H9 (cell line): ENCODE results near the gene HTR2A. TPM values are rescaled to one million over a fixed set of nuclear protein-coding genes. Genes with fewer than 3 reads are reported as not detected.

Experiments used
- DNase-seq: peaks from one replicate; pipeline ENCODE4 v3.0.0-alpha.2; 2017
- H2AFZ ChIP-seq: one replicate; pipeline ENCODE4 v1.6.1; 2013; ENCODE audit warnings: mild to moderate bottlenecking, low read length, control low read depth, moderate library complexity
- H2AK5ac ChIP-seq: 2 replicates; pipeline ENCODE4 v1.6.1; 2013; ENCODE audit warnings: low read length, control low read depth, mixed read lengths; ENCODE audit not compliant: insufficient read length
- H2BK120ac ChIP-seq: one replicate; pipeline ENCODE4 v1.6.1; 2013; ENCODE audit warnings: low read depth, mild to moderate bottlenecking, low read length, control low read depth, inconsistent platforms; ENCODE audit not compliant: poor library complexity, severe bottlenecking
- H2BK12ac ChIP-seq: 2 replicates; pipeline ENCODE4 v1.6.1; 2013; ENCODE audit warnings: low read length, control low read depth, mixed read lengths, low read depth; ENCODE audit not compliant: insufficient read length
- H2BK15ac ChIP-seq: 2 replicates; pipeline ENCODE4 v1.6.1; 2013; ENCODE audit warnings: low read depth, low read length, control low read depth
- H2BK20ac ChIP-seq: one replicate; pipeline ENCODE4 v1.6.1; 2013; ENCODE audit warnings: low read depth, mild to moderate bottlenecking, low read length, control low read depth, inconsistent platforms; ENCODE audit not compliant: poor library complexity, severe bottlenecking
- H2BK5ac ChIP-seq: 2 replicates; pipeline ENCODE4 v1.6.1; 2013; ENCODE audit warnings: low read length, control low read depth, mixed read lengths; ENCODE audit not compliant: insufficient read length
- H3K14ac ChIP-seq: 2 replicates; pipeline ENCODE4 v1.6.1; 2013; ENCODE audit warnings: low read length, control low read depth; ENCODE audit not compliant: insufficient read depth
- H3K18ac ChIP-seq: 2 replicates; pipeline ENCODE4 v1.6.1; 2013; ENCODE audit warnings: low read depth, mild to moderate bottlenecking, mixed read lengths, low read length, control low read depth; ENCODE audit not compliant: insufficient read length
- H3K23ac ChIP-seq: 2 replicates; pipeline ENCODE4 v1.6.1; 2013; ENCODE audit warnings: low read length, control low read depth, mixed read lengths, low read depth; ENCODE audit not compliant: insufficient read length
- H3K23me2 ChIP-seq: 2 replicates; pipeline ENCODE4 v1.6.1; 2013; ENCODE audit warnings: low read depth, mild to moderate bottlenecking, mixed read lengths, low read length, control low read depth; ENCODE audit not compliant: insufficient read length, poor library complexity, severe bottlenecking
- H3K27ac ChIP-seq: 2 replicates; pipeline ENCODE4 v1.5.1; 2013; ENCODE audit warnings: low read length, control low read depth, mixed read lengths, low read depth; ENCODE audit not compliant: insufficient read length
- H3K27me3 ChIP-seq: 2 replicates; pipeline ENCODE4 v1.6.1; 2013; ENCODE audit warnings: low read length, control low read depth, inconsistent platforms; ENCODE audit not compliant: insufficient read depth
- H3K4ac ChIP-seq: 2 replicates; pipeline ENCODE4 v1.6.1; 2013; ENCODE audit warnings: low read depth, mild to moderate bottlenecking, control low read depth, inconsistent platforms, low read length, moderate library complexity
- H3K4me1 ChIP-seq: 2 replicates; pipeline ENCODE4 v1.6.1; 2013; ENCODE audit warnings: low read length, control low read depth, inconsistent platforms; ENCODE audit not compliant: insufficient read depth
- H3K4me2 ChIP-seq: 2 replicates; pipeline ENCODE4 v1.6.1; 2013; ENCODE audit warnings: low read length, control low read depth, mixed read lengths; ENCODE audit not compliant: insufficient read length, insufficient read depth
- H3K56ac ChIP-seq: 2 replicates; pipeline ENCODE4 v1.6.1; 2013; ENCODE audit warnings: low read depth, mild to moderate bottlenecking, mixed read lengths, low read length, control low read depth; ENCODE audit not compliant: insufficient read length
- H3K79me1 ChIP-seq: 2 replicates; pipeline ENCODE4 v1.6.1; 2013; ENCODE audit warnings: low read depth, mild to moderate bottlenecking, moderate library complexity, low read length, control low read depth, inconsistent platforms; ENCODE audit not compliant: insufficient read depth, poor library complexity, severe bottlenecking
- H3K79me2 ChIP-seq: 2 replicates; pipeline ENCODE4 v1.6.1; 2013; ENCODE audit warnings: low read length, control low read depth, inconsistent platforms; ENCODE audit not compliant: insufficient read depth
- H3K9ac ChIP-seq: 2 replicates; pipeline ENCODE4 v1.6.1; 2013; ENCODE audit warnings: low read length, control low read depth, mixed read lengths; ENCODE audit not compliant: insufficient read length; ENCODE audit errors: extremely low read depth
- H3K9me3 ChIP-seq: one replicate; pipeline ENCODE4 v1.6.1; 2013; ENCODE audit warnings: low read depth, low read length, inconsistent platforms; ENCODE audit not compliant: control insufficient read depth
- H3T11ph ChIP-seq: one replicate; pipeline ENCODE4 v1.6.1; 2013; ENCODE audit warnings: mild to moderate bottlenecking, low read length, control low read depth, inconsistent platforms
- H4K20me1 ChIP-seq: one replicate; pipeline ENCODE4 v1.6.1; 2013; ENCODE audit not compliant: control insufficient read depth, insufficient read length, insufficient read depth
- H4K5ac ChIP-seq: 2 replicates; pipeline ENCODE4 v1.6.1; 2013; ENCODE audit warnings: low read depth, mild to moderate bottlenecking, mixed read lengths, low read length, control low read depth; ENCODE audit not compliant: insufficient read length
- H4K8ac ChIP-seq: replicated peaks from 2 replicates; pipeline ENCODE4 v1.6.1; 2013; ENCODE audit warnings: low read length, control low read depth, mixed read lengths, low read depth; ENCODE audit not compliant: insufficient read length
- H4K91ac ChIP-seq: 2 replicates; pipeline ENCODE4 v1.6.1; 2013; ENCODE audit warnings: low read depth, mild to moderate bottlenecking, moderate library complexity, mixed read lengths, low read length, control low read depth; ENCODE audit not compliant: insufficient read length
- H3K27ac Mint-ChIP-seq, 3 experiments: 2 replicates in 2 of 3; 3 replicates in 1 of 3; pipeline ENCODE4 v1.8.0; 2020 to 2021; ENCODE audit warnings: mixed read lengths in 3 of 3, mild to moderate bottlenecking in 1 of 3, moderate library complexity in 1 of 3
- H3K27me3 Mint-ChIP-seq: 2 replicates; pipeline ENCODE4 v1.8.0; 2021; ENCODE audit warnings: low read depth, mild to moderate bottlenecking, moderate library complexity, mixed read lengths
- H3K36me3 Mint-ChIP-seq, 3 experiments: 2 replicates in 2 of 3; 3 replicates in 1 of 3; pipeline ENCODE4 v1.8.0; 2020 to 2021; ENCODE audit warnings: low read depth in 3 of 3, mixed read lengths in 3 of 3; ENCODE audit not compliant: insufficient read depth in 1 of 3
- H3K4me1 Mint-ChIP-seq, 2 experiments: 2 replicates each; pipeline ENCODE4 v1.8.0; 2020; ENCODE audit warnings: mixed read lengths in 2 of 2
- H3K4me3 Mint-ChIP-seq, 2 experiments: 2 replicates in 1 of 2; 3 replicates in 1 of 2; pipeline ENCODE4 v1.8.0; 2020 to 2021; ENCODE audit warnings: mild to moderate bottlenecking in 2 of 2, mixed read lengths in 2 of 2, moderate library complexity in 1 of 2
- H3K9me3 Mint-ChIP-seq, 2 experiments: 2 replicates in 1 of 2; 3 replicates in 1 of 2; pipeline ENCODE4 v1.8.0; 2020; ENCODE audit warnings: mild to moderate bottlenecking in 2 of 2, mixed read lengths in 2 of 2, moderate library complexity in 1 of 2
- CTCF ChIP-seq: fragments of 200-600 bp; sonication (generic); conservative IDR thresholded peaks from 3 replicates; pipeline ENCODE4 v1.8.0; 2021; ENCODE audit warnings: antibody characterized with exemption, mild to moderate bottlenecking
- WGBS: extraction: QIAGEN DNeasy Blood & Tissue Kit; methylation state at CpG from one replicate; pipeline ENCODE4 v1.1.7; 2013; ENCODE audit warnings: missing lambda C conversion rate, low lambda C conversion rate, mixed read lengths; ENCODE audit not compliant: insufficient read length; ENCODE audit errors: extremely low coverage; 5-methylcytosine and 5-hydroxymethylcytosine counted together
- total RNA-seq: library from RNA; stranded (reverse); gene quantifications from 2 replicates; pipeline ENCODE4 v1.2.1, GENCODE V29; 2021

Gene HTR2A
- total RNA-seq, 1 experiment from 2014 or later: not detected

GRCh38 chr13:46901721-46902120 is 4.9 kb upstream of the HTR2A start:
- H3K56ac ChIP-seq: no peak overlapping the region
- Mint-ChIP-seq H3K4me3 (no peak overlapping the region), H3K27me3 (no peaks in the 10 kb centered on the region), H3K4me1 (peaks cover 2 to 4% of the 10 kb centered on the region in 2 experiments), H3K36me3 (no peaks in the 10 kb centered on the region), H3K27ac (no peak overlapping the region), H3K9me3 (no peaks in the 10 kb centered on the region)
- H3K18ac ChIP-seq: no peak overlapping the region
- H2AK5ac ChIP-seq: no peak overlapping the region
- H2AFZ ChIP-seq: no peak overlapping the region
- H4K20me1 ChIP-seq: no peaks in the 10 kb centered on the region
- H3K27me3 ChIP-seq: no peaks in the 10 kb centered on the region
- H3K4me2 ChIP-seq: no peak overlapping the region
- WGBS: no CpG with 5 or more reads among the region's 1 CpG
- TF ChIP-seq CTCF: no peak
- H2BK12ac ChIP-seq: no peak overlapping the region
- H3T11ph ChIP-seq: no peak overlapping the region
- H2BK5ac ChIP-seq: no peak overlapping the region
- H3K4me1 ChIP-seq: no peaks in the 10 kb centered on the region
- no peak overlapping the region for H4K91ac ChIP-seq
- no peak overlapping the region for H4K5ac ChIP-seq
- no peak overlapping the region for H4K8ac ChIP-seq
- H3K79me2 ChIP-seq: no peaks in the 10 kb centered on the region
- H2BK120ac ChIP-seq: no peak overlapping the region
- H3K4ac ChIP-seq: no peak overlapping the region
- H3K9me3 ChIP-seq: no peaks in the 10 kb centered on the region
- no peaks in the 10 kb centered on the region for H3K79me1 ChIP-seq
- H3K14ac ChIP-seq: no peak overlapping the region
- no peak overlapping the region for H3K23ac ChIP-seq
- H3K27ac ChIP-seq: no peak overlapping the region
- H2BK15ac ChIP-seq: no peak overlapping the region
- H3K23me2 ChIP-seq: no peaks in the 10 kb centered on the region
- DNase-seq: no peak
- H3K9ac ChIP-seq: no peak overlapping the region
- no peak overlapping the region for H2BK20ac ChIP-seq
